GM21360 (cell line): ENCODE results near the gene CMPK1.
"Not testable (repeated sequence)": the region's sequence is repeated elsewhere in the genome, so short reads cannot be mapped to it uniquely, and the experiment has no call there.

ENCODE experiments used
- ATAC-seq: cut with Tn5 transposase; IDR thresholded peaks from one replicate; pipeline ENCODE4 v1.9.1; 2021; ENCODE audit warnings: mild to moderate bottlenecking, moderate library complexity; ENCODE audit not compliant: unreplicated experiment

CMPK1 gene

DNA sequence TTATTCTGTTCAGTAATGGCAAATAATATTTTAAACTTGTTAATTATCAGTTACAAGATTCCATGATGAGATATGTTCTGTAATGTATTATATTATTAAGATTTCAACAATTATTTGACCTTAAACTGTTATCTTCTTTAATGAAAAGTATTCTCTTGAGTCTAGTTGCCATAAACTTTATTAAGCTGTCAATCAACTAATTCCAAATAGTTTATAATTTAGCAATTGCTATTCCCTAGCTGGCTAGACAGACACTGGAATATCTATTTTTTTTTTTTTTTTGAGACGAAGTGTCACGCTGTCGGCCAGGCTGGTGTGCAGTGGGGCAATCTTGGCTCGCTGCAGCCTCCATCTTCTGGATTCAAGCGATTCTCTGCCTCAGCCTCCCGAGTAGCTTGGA, 3.8 kb downstream of the CMPK1 start:
- no peak for ATAC-seq

DNA sequence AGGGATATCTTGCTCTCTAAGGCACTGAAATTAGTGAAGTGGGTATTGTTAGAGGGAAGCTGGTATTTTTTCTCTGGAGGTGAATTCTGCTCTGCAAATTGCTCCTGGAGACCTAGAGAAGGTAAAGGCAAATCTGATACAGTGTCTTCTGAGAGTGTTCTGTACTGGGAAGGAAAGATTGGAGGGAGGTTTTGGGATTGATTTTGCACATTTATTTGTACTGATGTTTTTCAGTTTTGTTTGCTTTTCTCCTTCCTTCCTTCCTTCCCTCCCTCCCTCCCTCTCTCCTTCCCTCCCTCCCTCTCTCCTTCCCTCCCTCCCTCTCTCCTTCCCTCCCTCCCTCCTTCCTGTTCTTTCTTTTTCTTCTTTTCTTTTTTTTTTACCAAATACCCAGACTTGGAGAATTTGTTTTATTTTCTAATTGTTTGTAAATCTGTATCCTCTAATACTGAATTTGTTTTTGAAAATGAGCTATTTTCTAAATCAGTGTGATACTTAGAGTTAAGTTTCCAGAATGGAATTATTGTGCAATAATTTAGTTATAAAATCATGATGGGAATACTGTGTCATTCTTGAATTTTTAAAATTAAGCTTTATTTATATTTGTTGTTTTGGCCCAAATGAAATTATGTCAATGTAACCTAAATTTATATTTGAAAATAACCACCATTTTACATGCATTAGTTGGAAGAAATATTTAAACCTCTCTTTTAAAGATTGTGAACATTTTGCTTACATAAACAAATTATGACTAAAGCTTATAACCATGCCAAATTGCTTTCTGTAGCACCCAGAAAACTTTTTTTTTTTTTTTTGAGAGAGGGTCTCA, 4.9 kb downstream of the CMPK1 start:
- no peak for ATAC-seq

DNA sequence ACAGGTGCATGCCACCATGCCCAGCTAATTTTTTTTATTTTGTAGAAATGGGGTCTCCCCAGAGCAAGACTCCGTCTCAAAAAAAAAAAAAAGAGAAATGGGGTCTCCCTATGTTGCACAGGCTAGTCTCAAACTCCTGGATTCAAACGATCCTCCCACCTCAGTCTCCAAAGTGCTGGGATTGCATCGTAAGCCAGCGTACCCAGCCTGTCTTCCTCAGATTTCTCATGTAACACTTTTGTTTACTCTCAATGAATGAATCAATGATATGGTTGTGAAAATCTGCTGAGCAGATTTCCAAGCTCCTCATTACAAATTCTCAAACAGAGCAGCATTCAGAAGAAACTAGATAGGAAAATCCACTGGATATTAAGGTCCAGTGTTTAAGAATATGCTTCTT, 6.6 kb downstream of the CMPK1 start:
- ATAC-seq = no peak

DNA sequence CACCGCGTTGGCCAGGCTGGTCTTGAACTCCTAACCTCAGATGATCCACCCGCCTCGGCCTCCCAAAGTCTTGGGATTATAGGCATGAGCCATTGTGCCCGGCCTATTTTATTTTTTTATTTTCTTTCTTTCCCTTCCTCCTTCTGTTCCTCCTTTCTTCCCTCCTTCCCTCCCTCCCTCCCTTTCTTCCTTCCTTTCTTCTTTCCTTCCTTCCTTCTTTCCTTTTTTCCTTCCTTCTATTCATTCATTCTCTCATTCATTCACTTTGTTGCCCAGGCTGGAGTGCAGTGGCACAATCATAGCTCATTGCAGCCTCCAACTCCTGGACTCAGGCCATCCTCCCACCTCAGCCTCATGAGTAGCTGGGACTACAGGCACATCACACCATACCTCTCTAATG, 13.4 kb downstream of the CMPK1 start:
- ATAC-seq = not testable (repeated sequence)

DNA sequence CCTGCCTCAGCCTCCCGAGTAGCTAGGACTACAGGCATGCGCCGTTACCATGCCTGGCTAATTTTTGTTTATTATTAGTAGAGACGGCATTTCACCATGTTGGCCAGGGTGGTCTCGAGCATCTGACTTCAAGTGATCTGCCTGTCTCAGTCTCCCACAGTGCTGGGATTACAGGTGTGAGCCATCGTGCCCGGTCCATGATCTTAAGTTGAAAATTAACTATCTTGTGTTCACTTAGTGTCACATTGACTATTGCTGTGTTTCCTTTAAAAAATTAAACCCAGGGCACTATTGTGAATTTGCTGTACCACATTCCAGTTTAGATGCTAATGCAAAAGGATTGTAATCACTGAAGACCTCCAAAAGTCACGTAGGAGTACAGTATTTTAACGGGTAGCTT, 14.1 kb downstream of the CMPK1 start:
- ATAC-seq = no peak

DNA sequence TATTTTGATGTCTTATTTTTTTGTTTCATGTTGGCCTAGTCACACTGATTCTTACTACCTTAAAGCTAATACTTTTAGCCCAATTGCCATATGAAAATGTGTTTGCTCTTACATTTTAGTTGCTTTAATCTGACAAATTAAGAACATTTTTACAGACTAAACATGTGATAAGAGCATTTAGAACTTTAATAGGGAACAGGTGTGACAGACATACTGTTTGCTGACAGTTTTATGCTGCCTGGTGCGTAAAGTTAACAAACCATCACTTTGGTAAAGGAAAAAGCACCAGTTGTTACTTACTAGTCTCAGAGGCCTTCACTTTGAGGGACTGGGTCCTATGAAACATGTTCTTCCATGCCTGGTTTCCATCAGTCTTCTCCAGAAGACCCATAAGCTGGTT, 14.7 kb downstream of the CMPK1 start:
- no peak for ATAC-seq

DNA sequence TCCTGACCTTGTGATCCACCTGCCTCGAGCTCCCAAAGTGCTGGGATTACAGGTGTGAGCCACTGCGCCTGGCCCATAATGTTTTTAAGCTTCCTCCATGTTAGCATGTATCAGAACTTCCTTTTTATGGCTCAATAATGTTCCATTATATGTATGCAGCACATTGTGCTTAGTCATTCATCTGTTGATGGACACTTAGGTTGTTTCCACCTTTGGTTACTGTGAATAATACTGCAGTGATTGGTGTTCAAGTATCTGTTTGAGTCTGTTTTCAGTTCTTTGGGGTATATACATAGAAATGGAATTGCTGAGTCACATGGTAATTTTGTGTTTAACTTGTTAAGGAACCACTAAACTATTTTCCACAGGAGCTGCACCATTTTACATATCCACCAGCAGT, 17.7 kb downstream of the CMPK1 start:
- ATAC-seq = peak; percentile 98

DNA sequence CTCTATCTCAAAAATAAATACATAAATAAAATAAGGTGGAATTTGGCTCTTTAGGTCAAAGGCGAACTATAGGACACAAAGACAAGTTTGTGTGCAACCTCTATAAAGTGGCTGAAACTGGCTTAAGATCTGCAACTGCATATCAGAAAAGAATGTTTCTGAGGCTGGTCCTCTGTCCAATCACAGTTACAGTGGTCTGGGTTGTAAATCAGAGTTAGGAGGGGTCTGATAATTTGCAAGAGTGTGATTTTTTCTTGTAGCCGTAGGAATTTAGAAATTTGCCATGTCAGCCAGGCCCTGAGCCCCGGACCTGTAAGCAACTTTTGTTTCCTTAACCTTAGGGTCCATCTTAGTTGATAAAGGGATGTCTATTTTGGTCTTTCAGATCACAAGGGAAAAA, 27.8 kb downstream of the CMPK1 start:
- no peak for ATAC-seq

DNA sequence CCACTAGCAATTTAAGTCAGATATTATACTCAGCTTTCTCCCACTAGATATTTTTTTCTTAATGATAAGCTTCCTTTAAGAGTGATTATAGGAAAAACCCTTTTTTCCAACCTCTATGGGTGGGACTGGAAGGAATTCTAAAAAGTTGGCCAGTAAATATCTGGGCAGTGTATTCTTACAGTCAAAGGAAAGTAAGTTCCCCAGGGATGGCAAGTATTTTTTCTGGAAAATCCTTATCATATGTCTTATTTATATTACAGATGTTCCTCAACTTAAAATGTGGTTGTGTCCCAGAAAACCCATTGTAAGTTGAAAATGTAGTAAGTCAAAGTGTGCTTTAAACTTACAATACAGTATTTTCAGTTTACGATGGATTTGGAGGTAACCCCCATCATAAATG, 29.2 kb downstream of the CMPK1 start:
- no peak for ATAC-seq

DNA sequence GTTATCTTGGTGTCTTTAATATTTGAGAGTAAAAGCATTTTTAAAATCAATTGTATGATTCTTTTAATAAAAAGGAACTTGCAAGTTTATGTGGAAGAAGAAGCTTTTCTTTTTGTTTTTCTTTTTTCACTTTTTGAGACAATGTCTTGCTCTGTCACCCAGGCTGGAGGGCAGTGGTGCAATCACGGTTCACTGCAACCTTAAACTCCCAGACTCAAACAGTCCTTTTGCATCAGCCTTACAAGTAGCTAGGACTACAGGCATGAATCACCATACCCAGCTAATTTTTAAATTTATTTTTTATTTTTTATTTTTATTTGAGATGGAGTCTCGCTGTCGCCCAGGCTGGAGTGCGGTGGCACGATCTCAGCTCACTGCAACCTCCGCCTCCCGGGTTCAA, 34.1 kb downstream of the CMPK1 start:
- no peak for ATAC-seq

DNA sequence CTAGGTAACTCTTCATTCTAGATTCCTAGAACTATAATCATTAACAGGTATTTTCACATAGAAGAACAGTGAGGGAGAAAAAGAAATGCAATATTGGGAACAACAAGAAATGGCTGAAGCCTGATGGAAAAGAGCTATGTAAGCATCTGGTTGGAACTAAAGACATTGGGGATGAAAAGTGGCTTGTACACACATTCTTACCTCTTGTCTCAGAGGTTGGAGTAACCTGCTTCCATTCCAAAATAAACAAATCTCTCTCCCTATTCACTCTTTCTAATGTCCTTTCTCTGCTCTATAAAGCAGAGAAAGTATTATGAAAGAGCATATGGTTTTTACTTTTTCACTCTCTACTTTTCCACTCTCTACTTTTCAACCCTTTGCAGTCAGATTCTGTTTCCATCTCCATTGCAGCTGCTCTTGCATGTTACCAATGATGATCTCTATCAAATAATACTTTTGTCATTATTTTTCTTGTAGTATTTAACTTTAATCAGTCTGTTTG, 37.5 kb downstream of the CMPK1 start:
- no peak for ATAC-seq

DNA sequence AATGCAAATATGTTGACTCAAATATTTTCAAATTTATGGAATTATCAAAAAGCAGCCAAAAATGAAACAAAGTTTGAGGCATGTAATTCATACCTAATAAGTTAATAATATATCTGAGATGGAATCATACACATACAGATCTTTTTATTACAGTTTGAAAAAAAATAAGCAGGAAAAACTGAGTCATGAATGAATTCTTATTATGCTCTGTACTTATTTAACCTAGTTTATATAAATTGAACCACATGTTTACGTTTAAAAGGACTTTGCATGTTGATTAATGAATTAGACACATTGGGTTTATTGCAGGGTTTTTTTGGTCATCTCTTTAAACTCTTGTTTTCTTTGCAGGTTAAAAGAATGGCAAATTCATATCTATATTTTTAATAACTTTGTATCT, 40.9 kb downstream of the CMPK1 start:
- ATAC-seq = no peak

DNA sequence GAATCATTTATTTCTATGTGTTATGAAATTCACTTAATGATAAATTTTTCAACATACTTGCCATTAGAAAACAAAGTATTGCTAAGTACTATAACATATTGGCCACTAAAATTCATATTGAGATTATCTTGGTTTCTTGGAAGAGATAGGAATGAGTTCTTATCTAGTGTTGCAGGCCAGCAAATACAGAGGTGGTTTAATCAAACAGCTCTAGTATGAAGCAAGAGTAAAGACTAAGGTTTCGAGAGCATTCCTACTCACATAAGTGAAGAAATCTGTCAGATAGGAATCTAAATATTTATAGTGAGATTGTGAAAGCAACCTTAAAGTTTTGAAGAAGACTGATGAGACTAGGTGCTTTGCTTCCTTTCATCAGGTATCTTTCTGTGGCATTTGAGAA, 44.6 kb downstream of the CMPK1 start:
- ATAC-seq = no peak

DNA sequence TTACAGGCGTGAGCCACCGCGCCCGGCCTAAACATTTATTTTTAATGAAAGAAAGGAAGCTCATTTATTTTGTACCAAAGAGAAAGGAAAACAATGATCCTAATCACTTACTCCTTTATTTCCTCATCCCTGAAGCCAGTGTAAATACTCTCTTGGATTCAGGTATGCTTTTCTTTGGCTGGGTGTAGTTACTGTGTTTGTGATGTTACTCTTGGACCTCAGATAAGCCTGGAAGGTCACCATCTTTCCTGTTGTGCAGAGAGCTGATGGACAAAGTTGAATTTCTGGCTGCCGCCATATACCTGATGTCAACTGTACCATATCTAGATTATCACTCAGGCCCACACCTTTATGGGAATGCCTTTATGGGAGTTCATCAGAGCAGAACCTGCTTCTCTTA, 47.1 kb downstream of the CMPK1 start:
- no peak for ATAC-seq

DNA sequence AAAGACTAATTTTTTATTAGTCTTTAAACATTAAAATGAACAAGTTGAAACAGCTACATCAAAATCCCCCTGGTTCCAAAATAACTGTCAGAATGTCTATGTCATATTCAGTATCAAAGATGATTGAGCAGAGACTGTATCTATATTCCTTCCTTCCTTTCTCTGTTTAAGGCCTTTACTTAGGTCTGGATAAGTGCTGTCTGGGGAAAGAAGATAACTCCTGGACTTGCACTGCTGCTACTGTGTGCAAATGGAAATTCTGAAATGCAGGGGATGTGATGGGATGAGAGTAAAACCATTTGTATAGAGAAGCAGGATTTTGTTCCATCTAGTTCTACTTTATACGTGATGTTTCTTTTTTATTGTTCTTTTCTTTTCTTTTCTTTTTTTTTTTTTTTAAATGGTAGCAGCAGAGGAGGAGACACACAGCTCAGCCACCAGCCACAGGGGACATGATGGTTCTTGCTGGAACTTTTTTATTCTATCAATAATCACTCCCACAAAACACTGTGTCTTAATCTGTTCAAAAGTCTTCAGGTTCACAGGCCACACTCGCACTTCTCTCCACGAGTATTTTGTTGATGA, 48.9 kb downstream of the CMPK1 start:
- ATAC-seq = no peak

DNA sequence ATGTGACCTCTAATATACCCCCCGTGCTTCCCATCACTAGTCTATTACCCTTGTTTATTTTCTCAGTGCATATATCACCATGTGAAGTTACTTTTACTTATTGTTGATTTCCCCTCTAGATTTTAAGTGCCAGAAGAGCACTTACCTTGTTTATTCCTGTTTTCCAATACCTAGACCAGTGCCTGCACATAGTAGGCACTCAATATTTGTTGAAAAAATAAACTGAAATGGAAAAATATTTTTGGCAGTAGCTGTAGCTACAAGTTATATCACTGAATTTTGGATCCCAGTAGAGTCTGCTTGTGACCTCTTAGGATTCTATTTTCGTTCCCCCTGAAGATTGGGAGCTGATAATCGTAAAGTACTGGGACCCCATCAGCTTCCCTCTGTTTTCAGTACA, 50.5 kb downstream of the CMPK1 start:
- no peak for ATAC-seq

DNA sequence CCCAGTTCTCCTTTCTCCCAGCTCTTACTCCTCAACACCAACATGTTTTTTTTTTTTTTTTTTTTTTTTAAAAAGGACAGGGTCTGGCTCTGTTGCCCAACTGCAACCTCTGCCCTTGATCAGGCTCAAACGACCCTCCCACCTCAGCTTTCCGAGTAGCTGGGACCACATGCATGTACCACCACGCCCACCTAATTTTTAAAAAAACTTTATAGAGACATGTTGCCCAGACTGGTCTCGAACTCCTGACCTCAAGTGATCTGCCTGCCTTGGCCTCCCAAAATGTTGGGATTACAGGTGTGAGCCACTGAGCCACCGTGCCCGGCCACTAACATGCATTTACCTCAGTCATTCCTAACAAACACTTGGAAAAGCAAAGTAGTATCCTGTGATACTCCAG, 51.4 kb downstream of the CMPK1 start:
- ATAC-seq = no peak

DNA sequence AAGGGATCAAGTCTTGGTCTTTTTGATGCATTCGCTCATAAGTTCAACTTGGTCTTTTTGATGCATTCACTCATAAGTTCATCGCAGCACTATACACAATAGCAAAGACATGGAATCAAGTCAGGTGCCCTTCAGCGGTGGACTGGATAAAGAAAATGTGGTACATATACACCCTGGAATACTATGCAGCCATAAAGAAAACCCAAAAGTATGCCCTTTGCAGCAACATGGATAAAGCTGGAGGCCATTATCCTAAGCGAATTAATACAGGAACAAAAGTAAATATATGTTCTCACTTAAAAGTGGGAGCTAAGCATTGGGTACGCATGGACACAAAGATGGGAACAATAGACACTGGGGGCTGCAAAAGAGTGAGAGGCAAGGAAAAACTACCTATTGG, 52.7 kb downstream of the CMPK1 start:
- ATAC-seq = no peak

DNA sequence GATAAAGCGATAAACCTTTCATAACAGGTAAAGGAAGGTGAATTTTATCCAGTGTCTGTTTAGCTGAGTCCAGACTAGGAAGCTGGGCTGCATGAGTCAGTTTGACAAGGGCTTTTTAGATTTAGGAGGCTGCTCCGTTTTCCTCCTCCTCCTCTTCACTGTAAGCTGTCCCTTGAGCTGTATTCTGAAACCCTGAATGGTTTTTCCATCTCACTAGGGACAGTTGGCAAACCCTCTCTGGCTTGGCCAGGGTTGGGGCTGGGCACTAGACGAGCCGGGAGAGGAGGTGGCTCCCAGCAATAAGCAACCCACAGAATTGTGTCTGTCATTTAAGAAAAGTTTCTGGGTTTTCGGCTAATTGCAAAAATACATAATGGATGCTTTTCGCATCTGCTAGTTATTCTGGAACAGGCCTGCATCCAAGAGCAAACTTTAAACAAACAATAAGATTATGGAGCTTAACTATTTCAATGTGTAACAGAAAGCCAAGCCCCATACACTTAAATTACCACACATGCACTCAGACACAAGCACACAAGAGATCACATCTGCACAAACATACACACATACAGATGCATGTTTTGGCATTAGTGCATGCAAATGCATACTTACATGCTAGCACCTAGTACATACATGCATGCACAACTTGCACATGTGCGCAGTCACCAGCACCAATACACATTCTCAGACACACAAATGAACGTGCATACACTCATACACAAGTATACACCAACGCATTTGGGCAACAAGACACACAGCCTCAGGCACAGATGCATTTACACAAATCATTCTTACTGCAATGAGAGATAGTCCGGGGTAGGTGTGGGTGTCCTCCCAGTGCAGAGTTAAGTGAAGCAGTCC, 54.7 kb downstream of the CMPK1 start:
- no peak for ATAC-seq

DNA sequence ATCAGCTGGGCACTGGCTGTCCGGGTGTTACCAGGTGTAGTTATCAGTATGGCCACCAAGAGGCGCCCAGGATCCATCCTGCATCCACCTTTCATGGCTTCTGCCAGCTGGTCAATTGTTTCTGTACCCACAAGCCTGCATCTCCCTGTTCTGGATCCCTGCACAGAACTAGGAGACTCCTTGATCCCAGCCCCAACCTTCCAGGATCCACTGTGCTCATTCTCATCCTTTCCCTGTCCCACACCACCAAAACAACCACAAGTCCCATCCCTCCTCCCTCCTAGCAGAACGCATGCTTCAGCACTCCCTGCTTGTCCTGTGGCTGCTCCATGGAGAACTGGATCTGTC, 55.3 kb downstream of the CMPK1 start:
- peak; percentile 83 for ATAC-seq

DNA sequence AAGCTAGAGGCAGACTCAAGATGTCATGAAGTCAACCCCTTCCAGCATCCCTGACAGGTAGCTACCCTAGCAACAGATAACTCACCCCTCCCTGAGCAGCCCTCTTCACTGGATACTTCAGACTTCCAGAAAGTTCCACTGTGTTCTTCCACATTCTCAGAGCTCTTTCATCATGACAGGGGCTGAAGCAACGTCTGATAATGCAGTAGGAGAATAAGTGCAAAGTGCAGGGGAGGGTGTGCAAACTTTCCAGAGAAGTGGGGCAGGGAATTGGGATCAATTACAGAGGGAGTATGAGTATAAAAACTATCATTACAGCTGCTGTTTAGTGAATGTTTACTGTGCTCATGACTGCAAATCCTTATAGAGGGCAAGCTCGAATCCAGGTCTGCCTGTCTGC, 56.1 kb downstream of the CMPK1 start:
- no peak for ATAC-seq

DNA sequence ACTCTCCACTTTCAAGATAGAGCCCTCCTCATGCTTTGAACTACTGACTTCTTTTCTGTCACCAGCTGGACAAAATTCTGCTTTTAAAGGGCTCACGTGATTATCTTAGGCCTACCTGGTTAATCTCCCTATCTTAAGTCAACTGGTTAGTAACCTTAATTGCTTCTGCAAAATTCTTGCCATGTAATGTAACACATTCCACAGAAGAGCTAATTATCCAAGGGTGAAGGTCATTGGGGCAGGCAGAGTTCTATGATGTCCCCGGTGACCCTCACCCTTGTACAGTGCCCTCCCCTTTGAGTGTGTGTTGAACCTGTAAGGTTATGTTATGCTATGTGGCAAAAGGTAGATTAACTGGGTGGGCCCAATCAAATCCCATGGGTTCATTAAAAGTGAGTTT, 57.3 kb downstream of the CMPK1 start:
- ATAC-seq = no peak
